Karpas-422 (cell line): Measurements from ENCODE around the gene LRPAP1. TPM values are rescaled to one million over a fixed set of nuclear protein-coding genes. Genes with fewer than 3 reads are reported as not detected.
"Not testable (repeated sequence)": the region's sequence is repeated elsewhere in the genome, so short reads cannot be mapped to it uniquely, and the experiment has no call there.

Experiments used
- DNase-seq: peaks from one replicate; pipeline ENCODE4 v3.0.0-alpha.2; 2015
- H2AFZ ChIP-seq: fragments of 200-600 bp; sonication (generic); 2 replicates; pipeline ENCODE4 v1.6.1; 2014; ENCODE audit warnings: antibody characterized with exemption, low read length, mixed read lengths
- H3K27ac ChIP-seq: fragments of 200-600 bp; sonication (generic); 2 replicates; pipeline ENCODE4 v1.5.1; 2014; ENCODE audit warnings: mild to moderate bottlenecking, low read length, moderate library complexity
- H3K27me3 ChIP-seq: fragments of 200-600 bp; sonication (generic); 2 replicates; pipeline ENCODE4 v1.6.1; 2014; ENCODE audit warnings: low read length, mixed read lengths
- H3K36me3 ChIP-seq: fragments of 200-600 bp; sonication (generic); 2 replicates; pipeline ENCODE4 v1.6.1; 2014; ENCODE audit warnings: low read length, mixed read lengths; ENCODE audit not compliant: insufficient read depth
- H3K4me1 ChIP-seq: fragments of 200-600 bp; sonication (generic); 2 replicates; pipeline ENCODE4 v1.6.1; 2014; ENCODE audit warnings: mild to moderate bottlenecking, low read length, mixed read lengths
- H3K4me2 ChIP-seq: fragments of 200-600 bp; sonication (generic); 2 replicates; pipeline ENCODE4 v1.6.1; 2014; ENCODE audit warnings: low read length, low read depth, mild to moderate bottlenecking; ENCODE audit not compliant: poor library complexity, severe bottlenecking
- H3K4me3 ChIP-seq: fragments of 200-600 bp; sonication (generic); 2 replicates; pipeline ENCODE4 v1.5.1; 2014; ENCODE audit warnings: mild to moderate bottlenecking, antibody characterized with exemption, low read length, mixed read lengths
- H3K79me2 ChIP-seq: fragments of 200-600 bp; sonication (generic); 2 replicates; pipeline ENCODE4 v1.6.1; 2014; ENCODE audit warnings: mild to moderate bottlenecking, low read length, mixed read lengths
- H3K9ac ChIP-seq: fragments of 200-600 bp; sonication (generic); 2 replicates; pipeline ENCODE4 v1.6.0; 2014; ENCODE audit warnings: low read length
- H3K9me2 ChIP-seq: fragments of 200-600 bp; sonication (generic), shearing (Covaris generic); replicated peaks from 2 replicates; pipeline ENCODE4 v1.6.0; 2014; ENCODE audit warnings: mild to moderate bottlenecking, low read length, moderate library complexity; ENCODE audit not compliant: insufficient read depth
- H3K9me3 ChIP-seq: fragments of 300-700, 200-600 bp; sonication (generic); 2 replicates; pipeline ENCODE4 v1.6.1; 2014; ENCODE audit warnings: low read length, mixed read lengths
- H4K20me1 ChIP-seq: fragments of 200-600 bp; sonication (generic); 2 replicates; pipeline ENCODE4 v1.6.1; 2014; ENCODE audit warnings: mild to moderate bottlenecking, antibody characterized with exemption, low read length, low read depth; ENCODE audit not compliant: insufficient read depth
- total RNA-seq: library from RNA; depleted of rRNA; stranded (reverse); fragments of >200 nt; shearing (Covaris generic); gene quantifications from 2 replicates; pipeline ENCODE4 v1.2.3, GENCODE V29; 2014; ENCODE audit warnings: low replicate concordance

LRPAP1 gene
- total RNA-seq, 1 experiment from 2014 or later = 15.3 TPM

GRCh38 chr4:3512279-3512678 is 19.9 kb downstream of the LRPAP1 start:
- Histone ChIP-seq H3K79me2 (no peaks in the 10 kb centered on the region), H4K20me1 (no peaks in the 10 kb centered on the region), H3K9me3 (no peaks in the 10 kb centered on the region), H3K4me3 (no peak overlapping the region), H2AFZ (no peak overlapping the region), H3K9me2 (no peaks in the 10 kb centered on the region), H3K27ac (no peak overlapping the region), H3K4me2 (no peak overlapping the region), H3K27me3 (no peaks in the 10 kb centered on the region), H3K9ac (no peak overlapping the region), H3K4me1 (no peaks in the 10 kb centered on the region), H3K36me3 (peaks cover 11% of the 10 kb centered on the region; the same call in 1 of the 2 replicates)
- DNase-seq = no peak

- not testable (repeated sequence) for H3K27me3 ChIP-seq, H3K9me3 ChIP-seq, H3K9ac ChIP-seq, DNase-seq, H2AFZ ChIP-seq, H3K4me1 ChIP-seq, H3K4me2 ChIP-seq, H3K27ac ChIP-seq, H4K20me1 ChIP-seq, H3K4me3 ChIP-seq, H3K79me2 ChIP-seq, H3K9me2 ChIP-seq
- H3K36me3 ChIP-seq = peaks cover 11% of the 10 kb centered on the region; the same call in 1 of the 2 replicates
Observed at GRCh38 chr4:3511601-3512000, 20.6 kb downstream of the LRPAP1 start.

GRCh38 chr4:3511187-3511586 is 21.0 kb downstream of the LRPAP1 start:
- no peaks in the 10 kb centered on the region for H4K20me1 ChIP-seq
- no peak overlapping the region for H2AFZ ChIP-seq
- H3K36me3 ChIP-seq = peaks cover 11% of the 10 kb centered on the region; the same call in 1 of the 2 replicates
- no peak overlapping the region for H3K9ac ChIP-seq
- no peak overlapping the region for H3K4me3 ChIP-seq
- no peaks in the 10 kb centered on the region for H3K9me3 ChIP-seq
- H3K79me2 ChIP-seq = no peaks in the 10 kb centered on the region
- no peak overlapping the region for H3K27ac ChIP-seq
- DNase-seq = no peak
- no peaks in the 10 kb centered on the region for H3K4me1 ChIP-seq
- H3K9me2 ChIP-seq = no peaks in the 10 kb centered on the region
- no peak overlapping the region for H3K4me2 ChIP-seq
- no peaks in the 10 kb centered on the region for H3K27me3 ChIP-seq

- H3K36me3 ChIP-seq = peaks cover 11% of the 10 kb centered on the region; the same call in 1 of the 2 replicates
- no peaks in the 10 kb centered on the region for H3K27me3 ChIP-seq
Observed at GRCh38 chr4:3510481-3510880, 21.7 kb downstream of the LRPAP1 start.

GRCh38 chr4:3508542-3508941 is 23.7 kb downstream of the LRPAP1 start:
- no peak for DNase-seq
- H3K9me3 ChIP-seq = no peaks in the 10 kb centered on the region
- no peak overlapping the region for H3K4me2 ChIP-seq
- 0 out of 2 replicates have a peak, but pooled peaks cover 4% of the 10 kb centered on the region for H4K20me1 ChIP-seq
- peaks cover 11% of the 10 kb centered on the region; the same call in 1 of the 2 replicates for H3K36me3 ChIP-seq
- no peak overlapping the region for H3K27ac ChIP-seq
- no peaks in the 10 kb centered on the region for H3K79me2 ChIP-seq
- no peaks in the 10 kb centered on the region for H3K4me1 ChIP-seq
- no peak overlapping the region for H3K4me3 ChIP-seq
- no peaks in the 10 kb centered on the region for H3K9me2 ChIP-seq
- no peak overlapping the region for H2AFZ ChIP-seq
- H3K27me3 ChIP-seq = no peaks in the 10 kb centered on the region
- no peak overlapping the region for H3K9ac ChIP-seq

More at GRCh38 chr4:3510481-3510880, 21.7 kb downstream of the LRPAP1 start:
- H3K9me3 ChIP-seq = no peaks in the 10 kb centered on the region
- H3K79me2 ChIP-seq = no peaks in the 10 kb centered on the region
- no peak overlapping the region for H3K4me3 ChIP-seq
- no peak overlapping the region for H2AFZ ChIP-seq
- H3K27ac ChIP-seq = no peak overlapping the region
- DNase-seq = no peak
- H3K9ac ChIP-seq = no peak overlapping the region
- H3K4me2 ChIP-seq = no peak overlapping the region
- H4K20me1 ChIP-seq = no peaks in the 10 kb centered on the region
- no peaks in the 10 kb centered on the region for H3K9me2 ChIP-seq
- H3K4me1 ChIP-seq = no peaks in the 10 kb centered on the region

GRCh38 chr4:3505231-3505630 is 27.0 kb downstream of the LRPAP1 start:
- Histone ChIP-seq H3K9ac (no peak overlapping the region), H3K4me2 (no peak overlapping the region), H2AFZ (no peak overlapping the region), H3K36me3 (no peaks in the 10 kb centered on the region), H3K4me1 (no peaks in the 10 kb centered on the region), H4K20me1 (peaks cover 17% of the 10 kb centered on the region; the same call in 1 of the 2 replicates), H3K4me3 (no peak overlapping the region), H3K27ac (no peak overlapping the region), H3K27me3 (no peaks in the 10 kb centered on the region), H3K9me3 (no peaks in the 10 kb centered on the region), H3K9me2 (no peaks in the 10 kb centered on the region), H3K79me2 (no peaks in the 10 kb centered on the region)
- no peak for DNase-seq

GRCh38 chr4:3502941-3503936 is 29.0 kb downstream of the LRPAP1 start:
- no peak overlapping the region for H3K4me2 ChIP-seq
- H3K9ac ChIP-seq = no peak overlapping the region
- H3K27ac ChIP-seq = no peak overlapping the region
- H3K79me2 ChIP-seq = no peaks in the 10 kb centered on the region
- peaks cover 17% of the 10 kb centered on the region; the same call in 1 of the 2 replicates for H4K20me1 ChIP-seq
- no peaks in the 10 kb centered on the region for H3K36me3 ChIP-seq
- H2AFZ ChIP-seq = no peak overlapping the region
- H3K9me3 ChIP-seq = no peaks in the 10 kb centered on the region
- H3K4me3 ChIP-seq = no peak overlapping the region
- H3K9me2 ChIP-seq = no peaks in the 10 kb centered on the region
- H3K4me1 ChIP-seq = no peaks in the 10 kb centered on the region
- no peak for DNase-seq
- no peaks in the 10 kb centered on the region for H3K27me3 ChIP-seq

- H3K36me3 ChIP-seq = no peaks in the 10 kb centered on the region
Observed at GRCh38 chr4:3501825-3502425, 30.3 kb downstream of the LRPAP1 start.

More at GRCh38 chr4:3501825-3502425, 30.3 kb downstream of the LRPAP1 start:
- Histone ChIP-seq H3K27me3 (no peaks in the 10 kb centered on the region), H3K4me3 (no peak overlapping the region), H3K4me1 (no peaks in the 10 kb centered on the region), H3K9ac (no peak overlapping the region), H2AFZ (no peak overlapping the region), H3K27ac (no peak overlapping the region), H3K9me2 (no peaks in the 10 kb centered on the region), H3K9me3 (no peaks in the 10 kb centered on the region), H4K20me1 (peaks cover 17% of the 10 kb centered on the region; the same call in 1 of the 2 replicates), H3K4me2 (no peak overlapping the region), H3K79me2 (no peaks in the 10 kb centered on the region)
- no peak for DNase-seq
